AG09319 (cell line): ENCODE data around the gene S100A8.

Experiments
- DNase-seq: peaks from one replicate; pipeline ENCODE4 v3.0.0-alpha.2; 2010; ENCODE audit warnings: low read depth; ENCODE audit errors: extremely low read depth
- TF ChIP-seq, protein P1 (sequence below): IDR thresholded peaks from 2 replicates; pipeline ENCODE4 v1.5.1; 2011; ENCODE audit warnings: low read depth, mild to moderate bottlenecking, inconsistent platforms, low read length, moderate library complexity

S100A8 gene

DNA sequence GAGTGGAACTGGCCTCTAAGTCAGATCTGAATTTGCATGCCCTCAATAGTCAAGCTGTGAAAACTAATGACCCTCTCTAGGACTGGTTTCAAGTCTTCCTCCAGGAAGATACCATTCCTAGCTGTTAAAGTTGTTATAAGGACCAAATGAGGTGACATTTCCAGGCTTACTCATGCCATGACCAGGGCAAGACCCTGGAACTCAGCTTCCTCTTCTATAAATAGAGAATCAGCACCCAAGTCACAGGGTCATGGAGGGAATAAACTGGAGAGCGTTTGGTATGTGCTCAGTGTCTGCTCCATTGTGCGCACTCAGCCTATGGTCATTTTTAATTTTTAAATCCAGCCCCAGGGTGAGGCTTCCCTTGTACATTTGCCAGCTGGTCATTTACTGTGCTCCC lies 30.7 kb downstream of the S100A8 start:
- no peak for DNase-seq
- TF ChIP-seq, protein P1, sequence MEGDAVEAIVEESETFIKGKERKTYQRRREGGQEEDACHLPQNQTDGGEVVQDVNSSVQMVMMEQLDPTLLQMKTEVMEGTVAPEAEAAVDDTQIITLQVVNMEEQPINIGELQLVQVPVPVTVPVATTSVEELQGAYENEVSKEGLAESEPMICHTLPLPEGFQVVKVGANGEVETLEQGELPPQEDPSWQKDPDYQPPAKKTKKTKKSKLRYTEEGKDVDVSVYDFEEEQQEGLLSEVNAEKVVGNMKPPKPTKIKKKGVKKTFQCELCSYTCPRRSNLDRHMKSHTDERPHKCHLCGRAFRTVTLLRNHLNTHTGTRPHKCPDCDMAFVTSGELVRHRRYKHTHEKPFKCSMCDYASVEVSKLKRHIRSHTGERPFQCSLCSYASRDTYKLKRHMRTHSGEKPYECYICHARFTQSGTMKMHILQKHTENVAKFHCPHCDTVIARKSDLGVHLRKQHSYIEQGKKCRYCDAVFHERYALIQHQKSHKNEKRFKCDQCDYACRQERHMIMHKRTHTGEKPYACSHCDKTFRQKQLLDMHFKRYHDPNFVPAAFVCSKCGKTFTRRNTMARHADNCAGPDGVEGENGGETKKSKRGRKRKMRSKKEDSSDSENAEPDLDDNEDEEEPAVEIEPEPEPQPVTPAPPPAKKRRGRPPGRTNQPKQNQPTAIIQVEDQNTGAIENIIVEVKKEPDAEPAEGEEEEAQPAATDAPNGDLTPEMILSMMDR = no peak

DNA sequence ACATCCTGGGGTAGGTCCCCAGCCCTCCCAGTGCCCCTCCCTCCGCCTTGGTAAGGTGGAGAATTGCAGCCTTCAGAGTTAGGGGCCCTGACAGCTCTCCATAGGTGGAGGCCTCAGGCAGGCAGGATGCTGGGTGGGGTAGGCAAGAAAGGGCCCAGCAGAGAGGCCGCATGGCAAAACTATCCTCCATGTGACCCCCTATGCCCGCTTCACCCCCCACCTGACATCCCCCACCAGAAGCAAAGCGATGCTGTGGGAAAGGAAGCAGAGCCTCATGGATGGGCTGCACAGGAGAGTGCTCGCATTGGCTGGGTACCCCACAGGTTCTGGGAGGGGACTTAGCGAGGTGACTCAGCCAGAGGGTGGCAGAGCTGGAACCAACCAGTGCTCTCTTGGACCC lies 31.6 kb downstream of the S100A8 start:
- TF ChIP-seq, protein P1 = no peak
- DNase-seq = no peak

DNA sequence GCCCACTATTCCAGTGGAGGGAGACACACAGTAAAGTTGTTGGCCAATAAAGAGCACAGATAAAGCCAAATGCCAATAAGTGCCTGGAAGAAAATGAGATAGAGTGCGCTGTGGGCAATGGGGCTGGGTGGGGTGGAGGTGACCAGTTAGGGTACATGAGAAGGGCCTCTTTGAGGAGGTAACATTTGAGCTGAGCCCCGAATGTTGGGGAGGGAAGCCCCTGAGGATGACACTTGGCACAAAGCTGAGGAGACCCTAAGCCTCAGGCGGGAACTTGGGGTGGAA lies 32.2 kb downstream of the S100A8 start:
- no peak for DNase-seq
- TF ChIP-seq, protein P1 = no peak

DNA sequence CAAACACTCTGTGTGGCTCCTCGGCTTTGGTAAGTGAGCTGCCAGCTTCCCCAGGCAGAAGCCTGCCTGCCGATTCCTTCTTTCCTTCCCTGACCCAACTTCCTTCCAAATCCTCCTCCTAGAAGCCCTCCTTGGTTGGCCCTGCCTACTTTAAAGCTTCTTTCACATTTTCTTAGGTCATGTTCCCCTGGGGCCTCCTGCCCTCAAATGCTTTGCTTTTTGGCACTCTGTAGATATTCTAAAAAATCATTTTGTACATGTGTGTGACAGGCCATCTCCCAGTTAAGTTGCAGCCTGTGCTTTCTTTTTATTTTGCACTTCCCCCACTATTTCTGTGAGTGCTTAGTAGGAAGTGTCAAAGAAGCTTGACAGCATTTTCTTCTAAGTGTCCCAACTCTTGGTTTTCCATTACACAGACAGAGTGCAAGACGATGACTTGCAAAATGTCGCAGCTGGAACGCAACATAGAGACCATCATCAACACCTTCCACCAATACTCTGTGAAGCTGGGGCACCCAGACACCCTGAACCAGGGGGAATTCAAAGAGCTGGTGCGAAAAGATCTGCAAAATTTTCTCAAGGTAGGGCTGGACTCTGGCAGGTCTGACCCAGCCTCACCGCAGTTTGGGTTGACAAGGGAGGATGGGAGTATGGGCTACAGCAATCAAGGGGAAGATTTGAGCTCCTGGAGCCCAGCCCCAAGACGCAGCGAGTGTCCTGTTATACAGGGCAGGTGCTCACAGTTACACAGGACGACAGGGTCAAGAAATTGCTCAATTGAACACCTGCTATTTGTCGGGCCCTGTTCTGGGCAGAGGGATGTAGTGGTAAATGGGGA lies 32.8 kb downstream of the S100A8 start, which contains the start of gene S100A9:
Gene S100A9 (plus strand): TSS at position 2 of the 838 bp plus-strand sequence. CDS start 430 bp downstream, at position 432.
- TF ChIP-seq, protein P1 = no peak
- DNase-seq = no peak

DNA sequence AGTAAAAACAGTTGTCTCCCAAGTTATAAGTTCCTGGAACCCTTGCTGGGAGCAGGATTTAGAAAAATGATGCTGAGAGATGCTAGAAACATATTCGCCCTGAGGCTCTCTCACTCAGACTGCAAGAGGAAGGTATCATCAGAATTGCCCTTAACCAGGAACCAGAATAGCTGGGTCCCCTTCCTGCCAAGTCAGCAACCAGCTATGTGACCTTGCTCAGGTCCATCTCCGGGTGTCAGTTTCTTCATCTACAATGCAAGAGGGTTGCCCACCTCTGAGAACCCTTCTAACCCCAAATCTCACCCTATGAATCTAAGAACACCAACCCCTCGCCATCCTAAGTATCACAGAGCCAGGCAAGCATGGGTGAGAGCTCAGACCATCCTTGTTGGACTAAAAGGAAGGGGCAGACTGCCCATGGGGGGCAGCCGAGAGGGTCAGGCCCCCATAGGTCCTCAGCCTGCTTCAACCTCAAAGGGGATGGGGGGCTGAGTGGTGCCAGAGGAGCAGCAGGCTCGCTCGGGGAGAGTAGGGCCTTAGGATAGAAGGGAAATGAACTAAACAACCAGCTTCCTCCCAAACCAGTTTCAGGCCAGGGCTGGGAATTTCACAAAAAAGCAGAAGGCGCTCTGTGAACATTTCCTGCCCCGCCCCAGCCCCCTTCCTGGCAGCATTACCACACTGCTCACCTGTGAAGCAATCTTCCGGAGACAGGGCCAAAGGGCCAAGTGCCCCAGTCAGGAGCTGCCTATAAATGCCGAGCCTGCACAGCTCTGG lies 33.6 kb downstream of the S100A8 start:
- DNase-seq = no peak
- TF ChIP-seq, protein P1 = no peak

DNA sequence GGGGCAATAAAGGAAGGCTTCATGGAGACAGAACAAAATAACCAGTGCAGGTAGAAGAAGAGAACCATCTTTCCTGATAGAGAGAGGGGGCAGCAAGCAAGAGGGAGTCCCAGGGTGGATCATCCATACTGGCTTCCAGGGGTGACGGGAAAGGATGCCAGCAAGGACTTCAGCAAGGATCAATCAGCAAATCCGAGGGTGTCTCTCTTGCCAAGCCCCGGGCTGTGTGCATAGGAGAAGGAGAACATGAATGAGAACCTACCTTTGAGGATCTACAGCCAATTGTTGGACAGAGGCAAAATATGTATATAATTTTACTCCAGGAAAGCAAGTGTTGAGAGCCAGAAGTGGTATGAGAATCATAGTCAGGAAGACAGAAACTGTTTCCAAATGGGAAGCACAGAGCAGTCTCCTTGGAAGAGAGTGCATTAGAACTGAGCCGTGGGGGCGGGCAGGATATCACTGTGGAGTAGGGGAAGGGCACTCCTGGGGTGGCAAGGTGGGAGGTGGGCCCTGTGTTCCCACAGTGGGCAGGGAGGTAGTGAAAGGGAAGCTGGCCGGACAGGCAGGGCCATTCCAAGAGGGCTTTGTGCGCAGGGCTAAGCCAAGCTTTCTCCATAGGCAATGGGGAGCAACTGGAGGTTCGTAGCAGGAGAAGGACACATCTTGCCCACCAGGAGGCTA lies 34.3 kb downstream of the S100A8 start:
- no peak for DNase-seq
- TF ChIP-seq, protein P1 = no peak
